Measurements from ENCODE around the gene FLII. TPM values are rescaled to one million over a fixed set of nuclear protein-coding genes. Genes with fewer than 3 reads are reported as not detected.
A peak's percentile ranks its signal among the peaks of the same experiment; 100 is the strongest.

Gene FLII
- total RNA-seq, 1 experiment from 2014 or later, result 298 TPM

DNA sequence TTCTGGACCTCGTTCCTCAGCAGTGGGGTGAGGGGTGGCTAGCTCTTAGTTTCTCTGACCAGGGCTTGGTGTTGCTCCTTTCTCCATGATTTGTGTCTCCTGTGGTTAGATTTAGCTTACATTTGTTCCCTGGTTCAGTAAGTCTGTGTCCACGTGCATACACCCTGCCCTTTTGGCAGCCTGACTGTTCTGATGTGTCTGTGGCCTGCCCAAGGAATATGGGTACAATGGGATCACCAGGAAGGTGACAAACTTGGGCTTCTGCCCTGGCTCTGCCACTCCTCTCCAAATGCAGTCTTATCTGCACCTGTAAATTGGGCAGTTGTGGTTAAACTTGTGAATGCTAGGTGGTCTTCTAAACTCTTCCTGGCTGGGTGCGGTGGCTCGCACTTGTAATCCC lies 57.4 kb downstream of the FLII start:
- Histone ChIP-seq H2AK5ac (ENCODE audit: insufficient read length, low read length) (no peak overlapping the region), H2BK20ac (ENCODE audit: low read depth, low read length, poor library complexity, severe bottlenecking) (no peak overlapping the region), H4K5ac (ENCODE audit: insufficient read length, low read depth, low read length) (no peak overlapping the region), H3K23me2 (ENCODE audit: insufficient read length, low read depth, low read length, poor library complexity, severe bottlenecking) (no peaks in the 10 kb centered on the region), H3K18ac (ENCODE audit: insufficient read length, low read depth, low read length) (no peak overlapping the region), H3K56ac (ENCODE audit: insufficient read length, low read depth, low read length) (no peak overlapping the region), H2BK120ac (ENCODE audit: low read depth, low read length, poor library complexity, severe bottlenecking) (no peak overlapping the region), H2BK12ac (ENCODE audit: insufficient read length, low read depth, low read length) (no peak overlapping the region), H3K27ac (ENCODE audit: insufficient read length, low read depth, low read length) (peak overlapping the region; percentile 24), H3K4me1 (ENCODE audit: insufficient read depth, low read length) (no peaks in the 10 kb centered on the region; the same call in 1 of the 2 replicates), H2AFZ (ENCODE audit: low read length) (no peak overlapping the region), H4K20me1 (ENCODE audit: control insufficient read depth, insufficient read depth, insufficient read length) (no peaks in the 10 kb centered on the region), H4K8ac (replicated peaks; ENCODE audit: insufficient read length, low read depth, low read length) (no peak overlapping the region), H3K23ac (ENCODE audit: insufficient read length, low read depth, low read length) (no peak overlapping the region), H3K9me3 (ENCODE audit: control insufficient read depth, low read depth, low read length) (no peaks in the 10 kb centered on the region), H3K79me2 (ENCODE audit: insufficient read depth, low read length) (peaks cover 5% of the 10 kb centered on the region; the same call in 1 of the 2 replicates), H3K4me2 (ENCODE audit: insufficient read depth, insufficient read length, low read length) (no peak overlapping the region), H4K91ac (ENCODE audit: insufficient read length, low read depth, low read length) (no peak overlapping the region), H3T11ph (ENCODE audit: low read length) (no peak overlapping the region), H2BK5ac (ENCODE audit: insufficient read length, low read length) (no peak overlapping the region), H3K79me1 (ENCODE audit: insufficient read depth, low read depth, low read length, poor library complexity, severe bottlenecking) (peaks cover 8% of the 10 kb centered on the region), H3K4ac (ENCODE audit: low read depth, low read length) (no peak overlapping the region), H3K14ac (ENCODE audit: insufficient read depth, low read length) (no peak overlapping the region; the same call in 1 of the 2 replicates), H2BK15ac (ENCODE audit: low read depth, low read length) (no peak overlapping the region), H3K9ac (ENCODE audit: extremely low read depth, insufficient read length, low read length) (peak overlapping the region; percentile 13), H3K27me3 (ENCODE audit: insufficient read depth, low read length) (no peaks in the 10 kb centered on the region)
- Mint-ChIP-seq H3K36me3 (ENCODE audit: insufficient read depth in 1 of 3, low read depth in 3 of 3) (peaks cover 15 to 59% (median 36%) of the 10 kb centered on the region in 3 experiments), H3K9me3 (no peaks in the 10 kb centered on the region), H3K27me3 (ENCODE audit: low read depth) (no peaks in the 10 kb centered on the region), H3K27ac (peak overlapping the region in 2 of 3 experiments; percentile 44 to 62; a peak in 3 of 7 replicates), H3K4me1 (peaks cover 22 to 25% of the 10 kb centered on the region in 2 experiments), H3K4me3 (no peak overlapping the region)
- no peak for DNase-seq
- TF ChIP-seq CTCF (conservative IDR thresholded peaks at IDR 0.05), result no peak
- no CpG with 5 or more reads among the region's 4 CpGs for WGBS (ENCODE audit: extremely low coverage, insufficient read length, low lambda C conversion rate)
